KMS-11 (cell line): Measurements from ENCODE around the gene CSMD2.

ENCODE experiments used
- H2AFZ ChIP-seq: fragments of 200-600 bp; sonication (generic); 2 replicates; pipeline ENCODE4 v1.6.1; 2016; ENCODE audit warnings: antibody characterized with exemption, mixed run types, low read depth
- H3K27ac ChIP-seq: fragments of 200-600 bp; sonication (generic); 2 replicates; pipeline ENCODE4 v1.6.1; 2016; ENCODE audit warnings: mild to moderate bottlenecking, mixed run types
- H3K27me3 ChIP-seq: fragments of 200-600 bp; sonication (generic); 2 replicates; pipeline ENCODE4 v1.6.1; 2017; ENCODE audit warnings: mild to moderate bottlenecking, low read depth, mixed run types, moderate library complexity; ENCODE audit not compliant: insufficient read depth
- H3K36me3 ChIP-seq: fragments of 200-600 bp; sonication (generic); 2 replicates; pipeline ENCODE4 v1.6.1; 2017; ENCODE audit warnings: mild to moderate bottlenecking, mixed run types; ENCODE audit not compliant: insufficient read depth
- H3K4me1 ChIP-seq: fragments of 200-600 bp; sonication (generic); 2 replicates; pipeline ENCODE4 v1.6.1; 2016; ENCODE audit warnings: mild to moderate bottlenecking, low read depth, mixed run types; ENCODE audit not compliant: poor library complexity, severe bottlenecking
- H3K4me2 ChIP-seq: fragments of 200-600 bp; sonication (generic); 2 replicates; pipeline ENCODE4 v1.7.0; 2016; ENCODE audit warnings: mild to moderate bottlenecking, mixed run types
- H3K4me3 ChIP-seq: fragments of 200-600 bp; sonication (generic); IDR thresholded peaks from 2 replicates; pipeline ENCODE4 v1.6.1; 2017; ENCODE audit warnings: low read depth, low read length, mixed read lengths; ENCODE audit not compliant: insufficient read depth
- H3K79me2 ChIP-seq: fragments of 200-600 bp; sonication (generic); 2 replicates; pipeline ENCODE4 v1.6.1; 2016; ENCODE audit warnings: low read depth, mixed run types; ENCODE audit not compliant: insufficient read depth
- H3K9ac ChIP-seq: fragments of 200-600 bp; sonication (generic); 2 replicates; pipeline ENCODE4 v1.6.1; 2016; ENCODE audit warnings: mild to moderate bottlenecking, mixed run types
- H4K20me1 ChIP-seq: fragments of 200-600 bp; sonication (generic); 2 replicates; pipeline ENCODE4 v1.6.1; 2016; ENCODE audit warnings: mild to moderate bottlenecking, mixed run types; ENCODE audit not compliant: insufficient read depth
- CTCF ChIP-seq: fragments of 200-600 bp; sonication (generic); conservative IDR thresholded peaks from 2 replicates; pipeline ENCODE4 v1.6.1; 2017; ENCODE audit warnings: low read depth, mild to moderate bottlenecking, antibody characterized with exemption, low read length, moderate library complexity, mixed read lengths

The CSMD2 gene

DNA sequence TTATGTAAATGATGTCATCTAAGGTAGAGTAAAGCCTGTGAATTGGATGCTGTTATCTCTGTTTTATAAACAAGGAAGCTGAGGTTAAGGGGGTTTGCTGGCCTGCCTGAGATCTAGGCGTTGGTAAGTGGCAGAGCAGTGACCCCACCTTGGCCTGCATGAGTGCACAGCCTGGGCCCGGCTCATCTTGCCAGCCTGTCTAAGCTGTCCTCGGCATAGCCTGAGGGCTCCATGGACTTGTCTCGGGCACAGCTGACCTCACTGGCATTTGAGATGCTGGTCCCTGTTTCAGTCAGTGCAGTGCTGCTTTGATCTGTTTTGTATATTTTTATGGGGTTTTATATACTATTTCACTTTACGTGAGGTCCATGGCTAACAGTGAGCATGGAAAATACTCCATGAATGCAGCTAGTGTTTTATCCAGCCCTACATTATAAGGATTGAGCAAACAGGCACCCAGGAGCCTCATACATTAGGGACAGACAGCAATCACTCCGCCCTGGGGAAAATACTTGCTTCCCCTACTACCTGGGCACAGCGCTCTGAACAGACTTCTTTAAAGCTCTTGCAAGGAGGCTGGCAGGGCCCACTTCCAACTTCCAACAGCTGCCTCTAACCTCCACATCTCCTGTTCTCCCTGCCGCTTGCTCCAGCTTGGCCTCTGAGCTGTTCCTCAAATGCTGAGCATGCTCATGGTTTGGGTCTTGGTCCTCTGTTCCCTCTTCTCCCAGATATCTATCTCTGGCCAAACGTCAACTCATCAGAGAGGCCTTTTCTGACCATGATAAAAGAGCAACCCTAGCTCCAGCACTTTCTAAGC lies 451.8 kb downstream of the CSMD2 start:
- no peaks in the 10 kb centered on the region for H3K27me3 ChIP-seq
- H3K9ac ChIP-seq, result no peak overlapping the region
- no peak overlapping the region for H3K27ac ChIP-seq
- H3K4me1 ChIP-seq, result no peaks in the 10 kb centered on the region
- no peak overlapping the region for H2AFZ ChIP-seq
- no peak overlapping the region for H3K4me2 ChIP-seq
- TF ChIP-seq CTCF, result no peak
- no peaks in the 10 kb centered on the region for H3K79me2 ChIP-seq
- no peaks in the 10 kb centered on the region for H3K36me3 ChIP-seq
- H3K4me3 ChIP-seq, result no peak overlapping the region
- H4K20me1 ChIP-seq, result no peaks in the 10 kb centered on the region

DNA sequence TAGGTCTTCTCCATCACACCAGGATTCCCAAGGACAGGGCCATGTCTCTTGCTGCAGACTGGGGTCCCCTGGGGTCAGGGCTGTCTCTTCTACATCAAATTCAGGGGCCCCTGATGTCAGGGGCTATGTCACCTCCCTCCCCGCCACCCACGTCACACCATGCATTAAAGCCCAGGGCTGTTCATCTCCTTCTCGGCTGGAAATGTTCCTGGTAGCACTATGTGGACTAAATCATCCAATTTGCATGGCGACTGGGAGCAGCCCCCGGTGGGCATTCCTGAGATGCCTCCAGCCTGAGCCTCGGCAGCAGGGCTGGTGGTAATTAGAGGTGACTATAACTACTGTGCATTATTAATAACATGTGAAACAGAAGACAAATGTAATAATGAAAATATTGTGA lies 452.8 kb downstream of the CSMD2 start:
- no peaks in the 10 kb centered on the region for H3K27me3 ChIP-seq
- no peaks in the 10 kb centered on the region for H4K20me1 ChIP-seq
- no peak overlapping the region for H3K27ac ChIP-seq
- no peak for TF ChIP-seq CTCF
- H3K9ac ChIP-seq, result no peak overlapping the region
- H2AFZ ChIP-seq, result no peak overlapping the region
- H3K4me2 ChIP-seq, result no peak overlapping the region
- H3K4me3 ChIP-seq, result no peak overlapping the region
- H3K4me1 ChIP-seq, result no peaks in the 10 kb centered on the region
- no peaks in the 10 kb centered on the region for H3K36me3 ChIP-seq
- H3K79me2 ChIP-seq, result no peaks in the 10 kb centered on the region

DNA sequence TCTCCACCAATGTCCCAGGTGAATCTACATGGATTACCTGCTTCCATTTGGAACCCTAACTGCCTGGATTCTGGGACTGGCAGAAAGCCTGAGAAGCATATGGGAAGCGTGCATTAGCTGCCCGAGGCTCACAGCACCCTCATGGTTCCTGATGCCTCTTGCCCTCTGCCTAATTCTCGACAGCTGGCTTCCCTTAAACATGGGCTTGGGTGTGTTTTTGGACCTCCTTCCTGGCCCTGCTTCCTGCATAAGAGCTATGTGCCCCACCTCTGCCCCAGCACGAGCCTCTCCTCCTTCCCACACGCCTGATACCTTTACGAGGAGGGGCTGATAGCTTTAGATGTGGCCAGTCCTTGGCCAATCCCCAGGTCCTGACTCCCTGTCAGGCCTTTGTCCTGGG lies 453.5 kb downstream of the CSMD2 start:
- H3K79me2 ChIP-seq, result no peaks in the 10 kb centered on the region
- H3K27me3 ChIP-seq, result no peaks in the 10 kb centered on the region
- H3K4me3 ChIP-seq, result no peak overlapping the region
- no peaks in the 10 kb centered on the region for H4K20me1 ChIP-seq
- H3K9ac ChIP-seq, result no peak overlapping the region
- no peak overlapping the region for H3K27ac ChIP-seq
- no peak overlapping the region for H2AFZ ChIP-seq
- no peaks in the 10 kb centered on the region for H3K36me3 ChIP-seq
- no peak overlapping the region for H3K4me2 ChIP-seq
- TF ChIP-seq CTCF, result no peak
- H3K4me1 ChIP-seq, result no peaks in the 10 kb centered on the region

DNA sequence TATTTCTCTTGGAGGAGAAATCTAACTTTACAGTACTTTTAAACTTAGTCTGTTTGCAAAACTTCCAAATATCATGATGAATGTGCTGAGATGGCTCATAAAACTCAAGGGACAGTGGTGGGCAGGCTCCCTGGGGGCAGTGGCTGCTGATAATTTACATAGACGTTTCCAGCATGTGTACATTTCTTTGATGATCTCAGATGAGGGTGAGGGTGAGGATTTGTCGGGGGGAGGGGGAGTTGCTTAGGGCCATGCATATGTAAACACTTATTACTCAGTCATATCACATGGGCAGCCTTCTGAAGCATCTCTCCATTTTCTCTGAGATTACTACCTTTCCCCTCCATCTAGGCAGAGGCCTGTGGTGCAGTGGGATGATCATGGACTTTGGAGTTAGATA lies 454.1 kb downstream of the CSMD2 start:
- TF ChIP-seq CTCF, result no peak
- H3K27ac ChIP-seq, result no peak overlapping the region

More for the DNA sequence above, 454.1 kb downstream of the CSMD2 start:
- H3K36me3 ChIP-seq, result no peaks in the 10 kb centered on the region
- no peaks in the 10 kb centered on the region for H3K27me3 ChIP-seq
- H3K79me2 ChIP-seq, result no peaks in the 10 kb centered on the region
- H3K4me2 ChIP-seq, result no peak overlapping the region
- H3K4me3 ChIP-seq, result no peak overlapping the region
- H3K9ac ChIP-seq, result no peak overlapping the region
- no peaks in the 10 kb centered on the region for H4K20me1 ChIP-seq
- H3K4me1 ChIP-seq, result no peaks in the 10 kb centered on the region
- no peak overlapping the region for H2AFZ ChIP-seq
